ENCODE measurements around the gene STX18.

- no peak for TF ChIP-seq CTCF (IDR thresholded peaks at IDR 0.05; ENCODE audit: low read depth, low read length, missing input control)
- TF ChIP-seq YY1 (IDR thresholded peaks at IDR 0.05), result no peak
- TF ChIP-seq SP1 (IDR thresholded peaks at IDR 0.05), result no peak
- no peak for TF ChIP-seq MAX (IDR thresholded peaks at IDR 0.05)
Observed at GRCh38 chr4:4549534-4549933, 7.7 kb upstream of the STX18 start.

All from liver (tissue), 3 donors.